WTC11 (cell line): ENCODE data around the gene MAPK8IP2. TPM values are rescaled to one million over a fixed set of nuclear protein-coding genes. Genes with fewer than 3 reads are reported as not detected.
"Not testable (repeated sequence)": the region's sequence is repeated elsewhere in the genome, so short reads cannot be mapped to it uniquely, and the experiment has no call there.

Experiments used
- ATAC-seq: fragments of 200-7000 bp; cut with Tn5 transposase; 2 replicates; pipeline ENCODE4 v1.10.0; 2021; ENCODE audit warnings: mild to moderate bottlenecking, moderate library complexity
- CTCF ChIA-PET: fragments of 300-600 bp; sonication (Branson Sonifier 250); formaldehyde crosslinking; loops from one replicate; lab custom pipeline; 2021; ENCODE audit warnings: antibody characterized with exemption; lab: Charles Lee
- POLR2A ChIA-PET: fragments of 350-600 bp; sonication (Branson Sonifier 250); formaldehyde crosslinking; loops from one replicate; lab custom pipeline; 2021; ENCODE audit warnings: antibody characterized with exemption; lab: Charles Lee
- DNase-seq: peaks from one replicate; pipeline ENCODE4 v3.0.0; 2021; ENCODE audit warnings: low spot score
- H3K27ac Mint-ChIP-seq: 2 replicates; pipeline ENCODE4 v1.8.0; 2021; ENCODE audit warnings: mixed read lengths
- H3K27me3 Mint-ChIP-seq: 2 replicates; pipeline ENCODE4 v1.8.0; 2021; ENCODE audit warnings: low read depth, mild to moderate bottlenecking, moderate library complexity, mixed read lengths
- H3K36me3 Mint-ChIP-seq: 2 replicates; pipeline ENCODE4 v1.8.0; 2021; ENCODE audit warnings: mixed read lengths
- H3K4me1 Mint-ChIP-seq: 2 replicates; pipeline ENCODE4 v1.8.0; 2022; ENCODE audit warnings: mixed read lengths
- H3K4me3 Mint-ChIP-seq: 2 replicates; pipeline ENCODE4 v1.8.0; 2021; ENCODE audit warnings: mild to moderate bottlenecking, moderate library complexity, mixed read lengths
- H3K9me3 Mint-ChIP-seq: 2 replicates; pipeline ENCODE4 v1.8.0; 2021; ENCODE audit warnings: mixed read lengths
- E2F4 ChIP-seq: sonication (generic); formaldehyde crosslinking; IDR thresholded peaks from 2 replicates; pipeline ENCODE4 v1.8.1; 2022; ENCODE audit warnings: low read depth, mild to moderate bottlenecking, moderate library complexity, missing genetic modification reagents, borderline replicate concordance
- ELF4 ChIP-seq: sonication (generic); formaldehyde crosslinking; IDR thresholded peaks from 2 replicates; pipeline ENCODE4 v1.8.1; 2022; ENCODE audit warnings: low read depth, mild to moderate bottlenecking, moderate library complexity, missing genetic modification reagents
- ERG ChIP-seq: fragments of 250-450 bp; sonication (Bioruptor Pico); IDR thresholded peaks from 2 replicates; pipeline ENCODE4 v1.8.0; 2021; ENCODE audit warnings: mild to moderate bottlenecking
- FOXK1 ChIP-seq: sonication (generic); formaldehyde crosslinking; IDR thresholded peaks from 2 replicates; pipeline ENCODE4 v1.8.0; 2022; ENCODE audit warnings: mild to moderate bottlenecking, moderate library complexity, missing genetic modification reagents
- FOXP4 ChIP-seq: sonication (generic); formaldehyde crosslinking; IDR thresholded peaks from 2 replicates; pipeline ENCODE4 v1.8.0; 2022; ENCODE audit warnings: mild to moderate bottlenecking, missing genetic modification reagents
- HMGA2 ChIP-seq: fragments of 250-450 bp; sonication (Bioruptor Pico); IDR thresholded peaks from 2 replicates; pipeline ENCODE4 v1.4.0; 2021; ENCODE audit warnings: mild to moderate bottlenecking, moderate library complexity
- KAT7 ChIP-seq: sonication (generic); formaldehyde crosslinking; IDR thresholded peaks from 2 replicates; pipeline ENCODE4 v1.8.1; 2023; ENCODE audit warnings: missing genetic modification reagents, mild to moderate bottlenecking, borderline replicate concordance
- OVOL2 ChIP-seq: fragments of 250-450 bp; sonication (Bioruptor Pico); IDR thresholded peaks from 2 replicates; pipeline ENCODE4 v1.9.0; 2021; ENCODE audit warnings: mild to moderate bottlenecking, borderline replicate concordance
- PREB ChIP-seq: sonication (generic); formaldehyde crosslinking; IDR thresholded peaks from 2 replicates; pipeline ENCODE4 v1.8.1; 2022; ENCODE audit warnings: mild to moderate bottlenecking, missing genetic modification reagents, moderate library complexity, borderline replicate concordance
- TCF7 ChIP-seq: sonication (generic); formaldehyde crosslinking; IDR thresholded peaks from 2 replicates; pipeline ENCODE4 v1.8.0; 2022; ENCODE audit warnings: mild to moderate bottlenecking, low read depth, missing genetic modification reagents, moderate library complexity
- ZNF138 ChIP-seq: sonication (generic); formaldehyde crosslinking; conservative IDR thresholded peaks from 2 replicates; pipeline ENCODE4 v1.8.1; 2022; ENCODE audit warnings: mild to moderate bottlenecking, moderate library complexity, missing genetic modification reagents
- ZNF232 ChIP-seq: sonication (generic); formaldehyde crosslinking; IDR thresholded peaks from 2 replicates; pipeline ENCODE4 v1.8.0; 2022; ENCODE audit warnings: mild to moderate bottlenecking, missing genetic modification reagents
- ZNF423 ChIP-seq: fragments of 250-450 bp; sonication (Bioruptor Pico); IDR thresholded peaks from 2 replicates; pipeline ENCODE4 v2.1.2; 2022; ENCODE audit warnings: mild to moderate bottlenecking, moderate library complexity
- ZNF512 ChIP-seq: sonication (generic); formaldehyde crosslinking; IDR thresholded peaks from 2 replicates; pipeline ENCODE4 v1.8.1; 2022; ENCODE audit warnings: missing genetic modification reagents, borderline replicate concordance
- ZNF671 ChIP-seq: fragments of 250-450 bp; sonication (Bioruptor Pico); IDR thresholded peaks from 2 replicates; pipeline ENCODE4 v1.8.0; 2021; ENCODE audit warnings: mild to moderate bottlenecking
- total RNA-seq: library from RNA; stranded (reverse); gene quantifications from 3 replicates; pipeline ENCODE4 v1.2.3, GENCODE V29; 2021

The MAPK8IP2 gene
- total RNA-seq, 1 experiment from 2014 or later = 4.9 TPM

GRCh38 chr22:50613291-50613981 lies 12.8 kb downstream of the MAPK8IP2 start (continued):
- TF ChIP-seq ZNF512 = no peak
- TF ChIP-seq E2F4 = no peak
- no peak for TF ChIP-seq HMGA2 (CRISPR knock-in tag)
- TF ChIP-seq PREB = no peak
- TF ChIP-seq FOXK1 (CRISPR knock-in tag) = no peak
- TF ChIP-seq ZNF138 (CRISPR knock-in tag) = no peak
- no peak for TF ChIP-seq ZNF671 (CRISPR knock-in tag)
- TF ChIP-seq ERG (CRISPR knock-in tag) = no peak
- no peak for TF ChIP-seq ZNF232 (CRISPR knock-in tag)
- TF ChIP-seq FOXP4 (CRISPR knock-in tag) = no peak
- TF ChIP-seq TCF7 (CRISPR knock-in tag) = no peak
- no peak for TF ChIP-seq KAT7 (CRISPR knock-in tag)
- no peak for TF ChIP-seq OVOL2
- TF ChIP-seq ZNF423 (CRISPR knock-in tag) = no peak
- TF ChIP-seq ELF4 = no peak
- TF ChIP-seq, all 79 proteins: peak for 0

- H3K27me3 Mint-ChIP-seq = peaks cover 21% of the 10 kb centered on the region
- H3K36me3 Mint-ChIP-seq, H3K4me3 Mint-ChIP-seq, H3K9me3 Mint-ChIP-seq, ATAC-seq, DNase-seq, H3K27ac Mint-ChIP-seq: not testable (repeated sequence)
- ChIA-PET CTCF (interaction anchor here (0.6 kb wide), 2 partner anchors 76 to 89 kb away, joined by 3 to 4 read pairs; partner anchors contain the start of gene SCO2), POLR2A (interaction anchor here (0.6 kb wide), 1 partner anchor 13 kb away, joined by 3 read pairs; no protein-coding TSS in a partner anchor)
- peaks cover 14% of the 10 kb centered on the region for H3K4me1 Mint-ChIP-seq
Observed at GRCh38 chr22:50614296-50614695, 13.7 kb downstream of the MAPK8IP2 start.
